Measurements from ENCODE around the gene FSIP1.

Gene FSIP1

GRCh38 chr15:39792025-39792843, 9.6 kb upstream of the FSIP1 start:
- DNase-seq (ENCODE audit: low read depth), result no peak

GRCh38 chr15:39789736-39790135, 7.1 kb upstream of the FSIP1 start:
- no peak for DNase-seq (ENCODE audit: low read depth)

GRCh38 chr15:39788800-39789565, 6.3 kb upstream of the FSIP1 start:
- no peak for DNase-seq (ENCODE audit: low read depth)

GRCh38 chr15:39788108-39788507, 5.5 kb upstream of the FSIP1 start:
- no peak for DNase-seq (ENCODE audit: low read depth)

GRCh38 chr15:39787479-39787878, 4.8 kb upstream of the FSIP1 start:
- DNase-seq (ENCODE audit: low read depth), result no peak

- DNase-seq (ENCODE audit: low read depth), result no peak
Observed at GRCh38 chr15:39786447-39787056, 3.9 kb upstream of the FSIP1 start.

GRCh38 chr15:39785841-39786240, 3.2 kb upstream of the FSIP1 start:
- no peak for DNase-seq (ENCODE audit: low read depth)

GRCh38 chr15:39785139-39785538, 2.5 kb upstream of the FSIP1 start:
- no peak for DNase-seq (ENCODE audit: low read depth)

- DNase-seq (ENCODE audit: low read depth), result no peak
Observed at GRCh38 chr15:39784638-39785037, 2.0 kb upstream of the FSIP1 start.

- DNase-seq (ENCODE audit: low read depth), result no peak
Observed at GRCh38 chr15:39784125-39784524, 1.5 kb upstream of the FSIP1 start.

GRCh38 chr15:39783244-39783820, 691 bp upstream of the FSIP1 start:
- no peak for DNase-seq (ENCODE audit: low read depth)

GRCh38 chr15:39781967-39782302, 706 bp downstream of the FSIP1 start:
- DNase-seq (ENCODE audit: low read depth), result no peak

- DNase-seq (ENCODE audit: low read depth), result no peak
Observed at GRCh38 chr15:39781147-39781966, 1.3 kb downstream of the FSIP1 start.

GRCh38 chr15:39778021-39778420, 4.6 kb downstream of the FSIP1 start:
- DNase-seq (ENCODE audit: low read depth), result no peak

GRCh38 chr15:39777496-39777895, 5.1 kb downstream of the FSIP1 start:
- no peak for DNase-seq (ENCODE audit: low read depth)

- no peak for DNase-seq (ENCODE audit: low read depth)
Observed at GRCh38 chr15:39776068-39776467, 6.6 kb downstream of the FSIP1 start.

GRCh38 chr15:39774688-39775267, 7.9 kb downstream of the FSIP1 start:
- DNase-seq (ENCODE audit: low read depth), result no peak

- DNase-seq (ENCODE audit: low read depth), result no peak
Observed at GRCh38 chr15:39770748-39771689, 11.6 kb downstream of the FSIP1 start.

GRCh38 chr15:39767921-39768320, 14.7 kb downstream of the FSIP1 start:
- DNase-seq (ENCODE audit: low read depth), result no peak

GRCh38 chr15:39761006-39761405, 21.6 kb downstream of the FSIP1 start:
- no peak for DNase-seq (ENCODE audit: low read depth)
